K562 (cell line): ENCODE results near the gene CHPF2. TPM values are rescaled to one million over a fixed set of nuclear protein-coding genes. Genes with fewer than 3 reads are reported as not detected.
A peak's percentile ranks its signal among the peaks of the same experiment; 100 is the strongest.

Experiments used
- CREB3L1 ChIP-seq: fragments of 450-650 bp; IDR thresholded peaks from 2 replicates; pipeline ENCODE4 v1.6.1; 2014; ENCODE audit warnings: low read depth, mild to moderate bottlenecking, moderate library complexity, borderline replicate concordance
- DMBX1 ChIP-seq: fragments of 250-450 bp; sonication (Bioruptor Pico); IDR thresholded peaks from 2 replicates; pipeline ENCODE4 v1.8.0; 2022; ENCODE audit warnings: inconsistent platforms, mild to moderate bottlenecking, moderate library complexity, borderline replicate concordance
- ETV1 ChIP-seq: fragments of 450-650 bp; conservative IDR thresholded peaks from 2 replicates; pipeline ENCODE4 v1.6.1; 2016; ENCODE audit warnings: missing genetic modification characterization, control low read depth, low read depth, missing compliant biosample characterization
- FOXM1 ChIP-seq, 2 experiments: fragments of 450-650 bp in 1 of 2; sonication (generic) in 1 of 2; formaldehyde crosslinking in 1 of 2; IDR thresholded peaks; 2 replicates each; pipeline versions ENCODE4 v1.6.1 to v1.9.0; 2017 to 2022; ENCODE audit warnings: low read depth in 2 of 2, mild to moderate bottlenecking in 2 of 2, missing genetic modification reagents in 1 of 2, moderate library complexity in 1 of 2
- HDAC1 ChIP-seq, 2 experiments: fragments of 450-650 bp; IDR thresholded peaks; 2 replicates each; pipeline ENCODE4 v1.6.1; 2016 to 2017; ENCODE audit warnings: inconsistent platforms in 1 of 2, mild to moderate bottlenecking in 1 of 2, moderate library complexity in 1 of 2
- HNRNPUL1 ChIP-seq: fragments of 200-400 bp; formaldehyde crosslinking; IDR thresholded peaks from 2 replicates; pipeline ENCODE4 v1.6.1; 2017; ENCODE audit warnings: low read length
- KLF10 ChIP-seq: fragments of 250-450 bp; sonication (Bioruptor Pico); IDR thresholded peaks from 2 replicates; pipeline ENCODE4 v1.6.1; 2021; ENCODE audit warnings: matching md5 sums
- L3MBTL2 ChIP-seq: fragments of 450-650 bp; IDR thresholded peaks from 2 replicates; pipeline ENCODE4 v1.6.1; 2016; ENCODE audit warnings: mild to moderate bottlenecking, moderate library complexity
- MAZ ChIP-seq, 2 experiments: fragments of 450-650 bp in 1 of 2; sonication (generic) in 1 of 2; formaldehyde crosslinking; IDR thresholded peaks in 1 of 2; conservative IDR thresholded peaks in 1 of 2; 2 replicates each; pipeline versions ENCODE4 v1.4.0 to v1.5.0; 2020; ENCODE audit warnings: mild to moderate bottlenecking in 1 of 2, missing genetic modification reagents in 1 of 2
- MEF2A ChIP-seq: IDR thresholded peaks from 2 replicates; pipeline ENCODE4 v1.6.1; 2011; ENCODE audit warnings: low read depth, mild to moderate bottlenecking, low read length, moderate library complexity; ENCODE audit not compliant: control insufficient read depth
- NCOR1 ChIP-seq: fragments of 450-650 bp; IDR thresholded peaks from 2 replicates; pipeline ENCODE4 v1.6.1; 2016; ENCODE audit warnings: mild to moderate bottlenecking, moderate library complexity
- NFIC ChIP-seq: fragments of 450-650 bp; IDR thresholded peaks from 2 replicates; pipeline ENCODE4 v1.6.1; 2017; ENCODE audit warnings: mild to moderate bottlenecking, inconsistent platforms
- PHB2 ChIP-seq: fragments of 450-650 bp; IDR thresholded peaks from 2 replicates; pipeline ENCODE4 v1.6.1; 2017; ENCODE audit warnings: low read depth
- POLR2A ChIP-seq: fragments of 450-650 bp; conservative IDR thresholded peaks from 2 replicates; pipeline ENCODE4 v1.6.1; 2016
- SMAD2 ChIP-seq: fragments of 150-350 bp; IDR thresholded peaks from 2 replicates; pipeline ENCODE4 v1.6.1; 2014; ENCODE audit warnings: low read depth, mild to moderate bottlenecking, low read length
- STAT5B ChIP-seq: fragments of 250-450 bp; sonication (Bioruptor Pico); IDR thresholded peaks from 2 replicates; pipeline ENCODE4 v1.8.0; 2021; ENCODE audit warnings: mild to moderate bottlenecking, inconsistent platforms
- TAL1 ChIP-seq: fragments of 450-650 bp; IDR thresholded peaks from 2 replicates; pipeline ENCODE4 v1.6.1; 2016; ENCODE audit warnings: mild to moderate bottlenecking
- TARDBP ChIP-seq: fragments of 450-650 bp; IDR thresholded peaks from 2 replicates; pipeline ENCODE4 v1.6.1; 2016
- TBP ChIP-seq: optimal IDR thresholded peaks from 2 replicates; pipeline ENCODE3; 2011; ENCODE audit warnings: low read depth, low read length, improper control_type of control experiment
- TEAD4 ChIP-seq, 2 experiments: sonication (generic) in 1 of 2; formaldehyde crosslinking in 1 of 2; IDR thresholded peaks; 2 replicates each; pipeline versions ENCODE4 v1.6.1 to v1.8.0; 2012 to 2022; ENCODE audit warnings: borderline replicate concordance in 1 of 2, inconsistent platforms in 1 of 2, low read length in 1 of 2, mild to moderate bottlenecking in 1 of 2, missing genetic modification reagents in 1 of 2
- ZBTB8A ChIP-seq: fragments of 450-650 bp; IDR thresholded peaks from 2 replicates; pipeline ENCODE4 v1.6.1; 2018; ENCODE audit warnings: mild to moderate bottlenecking, moderate library complexity; ENCODE audit not compliant: partially characterized antibody
- ZNF174 ChIP-seq: fragments of 250-450 bp; sonication (Bioruptor Pico); IDR thresholded peaks from 2 replicates; pipeline ENCODE4 v1.4.0; 2020; ENCODE audit warnings: mild to moderate bottlenecking
- ZNF384 ChIP-seq: IDR thresholded peaks from 2 replicates; pipeline ENCODE4 v1.6.1; 2012; ENCODE audit warnings: low read depth, low read length, improper control_type of control experiment
- polyA plus RNA-seq, 8 experiments: library from polyadenylated mRNA; depleted of rRNA in 4 of 8; stranded (reverse) in 5 of 8; unstranded in 3 of 8; fragments of >200 nt; fragmentation: Nextera tagmentation in 2 of 8; fragmentation: Illumina TruSeq in 1 of 8; extraction: Ambion mirVana in 2 of 8; extraction: Trizol in 1 of 8; gene quantifications; 2 replicates each; pipeline versions ENCODE4 v1.2.1 to v1.2.3, GENCODE V29; 2011 to 2014; ENCODE audit warnings: inconsistent platforms in 1 of 8, missing spikeins in 1 of 8
- total RNA-seq, 7 experiments: library from RNA; depleted of rRNA in 6 of 7; stranded (reverse); fragments of >200 nt in 6 of 7; fragmentation: Illumina TruSeq in 2 of 7; extraction: Trizol in 2 of 7; gene quantifications; 2 replicates each; pipeline versions ENCODE4 v1.2.1 to v1.2.3, GENCODE V29; 2011 to 2021; ENCODE audit warnings: low replicate concordance in 1 of 7
- TF ChIP-seq, protein P1 (sequence below), 2 experiments: IDR thresholded peaks; 2 replicates each; pipeline ENCODE4 v1.6.1; 2011; ENCODE audit warnings: borderline replicate concordance in 1 of 2, control low read depth in 1 of 2, low read depth in 1 of 2, low read length in 1 of 2, mild to moderate bottlenecking in 1 of 2, mixed read lengths in 1 of 2, moderate library complexity in 1 of 2; ENCODE audit not compliant: insufficient read depth in 1 of 2, insufficient read length in 1 of 2, poor library complexity in 1 of 2, severe bottlenecking in 1 of 2; ENCODE audit errors: extremely low read depth in 1 of 2
- TF ChIP-seq, protein P2 (sequence below), 2 experiments: fragments of 450-650 bp; IDR thresholded peaks; 2 replicates each; pipeline ENCODE4 v1.6.1; 2016

Gene CHPF2
- total and polyA plus RNA-seq, 9 of the 15 experiments (the other 6 are each of a cell fraction or from before 2014, with no cell fraction given), result 0.08 to 32.8 (median 10.5) TPM

- peak; percentile 74 for TF ChIP-seq MEF2A
- no peak for TF ChIP-seq ZBTB8A
- no peak for TF ChIP-seq TBP
- no peak for TF ChIP-seq ZNF174
- TF ChIP-seq NFIC, result 0 out of 2 replicates have a peak, but pooled peaks have one; percentile 23
- 0 out of 2 replicates have a peak, but pooled peaks have one; percentile 60 for TF ChIP-seq L3MBTL2
- TF ChIP-seq, protein P1, sequence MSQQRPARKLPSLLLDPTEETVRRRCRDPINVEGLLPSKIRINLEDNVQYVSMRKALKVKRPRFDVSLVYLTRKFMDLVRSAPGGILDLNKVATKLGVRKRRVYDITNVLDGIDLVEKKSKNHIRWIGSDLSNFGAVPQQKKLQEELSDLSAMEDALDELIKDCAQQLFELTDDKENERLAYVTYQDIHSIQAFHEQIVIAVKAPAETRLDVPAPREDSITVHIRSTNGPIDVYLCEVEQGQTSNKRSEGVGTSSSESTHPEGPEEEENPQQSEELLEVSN (IDR thresholded peaks at IDR 0.05; ENCODE audit: borderline replicate concordance in 1 of 2, extremely low read depth in 1 of 2, insufficient read depth in 1 of 2, insufficient read length in 1 of 2, low read depth in 1 of 2, low read length in 1 of 2, poor library complexity in 1 of 2, severe bottlenecking in 1 of 2), result peak in 1 of 2 experiments; percentile 73
- TF ChIP-seq MAZ (CRISPR knock-in tag; conservative IDR thresholded peaks at IDR 0.05 in 1 of 2, IDR thresholded peaks at IDR 0.05 in 1 of 2), result peak; percentile 26 to 52; a peak in 1 of 4 replicates
- TF ChIP-seq ETV1 (tag), result no peak
- no peak for TF ChIP-seq POLR2A
- peak; percentile 31; the same call in 1 of the 2 replicates for TF ChIP-seq FOXM1 (IDR thresholded peaks at IDR 0.05; ENCODE audit: low read depth)
- TF ChIP-seq FOXM1 (CRISPR knock-in tag; IDR thresholded peaks at IDR 0.05; ENCODE audit: low read depth), result no peak
- no peak for TF ChIP-seq HNRNPUL1
- peak; percentile 54; the same call in 1 of the 2 replicates for TF ChIP-seq ZNF384
- 0 out of 2 replicates have a peak, but pooled peaks have one; percentile 67 for TF ChIP-seq TARDBP
- no peak for TF ChIP-seq PHB2
- TF ChIP-seq TEAD4 (IDR thresholded peaks at IDR 0.05; ENCODE audit: low read length), result peak; percentile 47; the same call in 1 of the 2 replicates
- TF ChIP-seq TEAD4 (CRISPR knock-in tag; IDR thresholded peaks at IDR 0.05; ENCODE audit: borderline replicate concordance), result no peak
- TF ChIP-seq DMBX1 (CRISPR knock-in tag), result peak; percentile 63; the same call in 1 of the 2 replicates
- TF ChIP-seq, protein P2, sequence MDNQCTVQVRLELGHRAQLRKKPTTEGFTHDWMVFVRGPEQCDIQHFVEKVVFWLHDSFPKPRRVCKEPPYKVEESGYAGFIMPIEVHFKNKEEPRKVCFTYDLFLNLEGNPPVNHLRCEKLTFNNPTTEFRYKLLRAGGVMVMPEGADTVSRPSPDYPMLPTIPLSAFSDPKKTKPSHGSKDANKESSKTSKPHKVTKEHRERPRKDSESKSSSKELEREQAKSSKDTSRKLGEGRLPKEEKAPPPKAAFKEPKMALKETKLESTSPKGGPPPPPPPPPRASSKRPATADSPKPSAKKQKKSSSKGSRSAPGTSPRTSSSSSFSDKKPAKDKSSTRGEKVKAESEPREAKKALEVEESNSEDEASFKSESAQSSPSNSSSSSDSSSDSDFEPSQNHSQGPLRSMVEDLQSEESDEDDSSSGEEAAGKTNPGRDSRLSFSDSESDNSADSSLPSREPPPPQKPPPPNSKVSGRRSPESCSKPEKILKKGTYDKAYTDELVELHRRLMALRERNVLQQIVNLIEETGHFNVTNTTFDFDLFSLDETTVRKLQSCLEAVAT (IDR thresholded peaks at IDR 0.05), result 0 out of 4 replicates have a peak, but pooled peaks have one; percentile 22 to 65
- TF ChIP-seq SMAD2, result no peak
- TF ChIP-seq CREB3L1, result no peak; the same call in 1 of the 2 replicates
- TF ChIP-seq HDAC1 (IDR thresholded peaks at IDR 0.05), result 0 out of 4 replicates have a peak, but pooled peaks of 1 of the 2 experiments have one; percentile 59
- no peak for TF ChIP-seq NCOR1
- 0 out of 2 replicates have a peak, but pooled peaks have one; percentile 7 for TF ChIP-seq TAL1
- no peak for TF ChIP-seq STAT5B (CRISPR knock-in tag)
- no peak for TF ChIP-seq KLF10 (CRISPR knock-in tag)
Observed at GRCh38 chr7:151248346-151249033, 16.2 kb downstream of the CHPF2 start, which contains the start of gene SMARCD3 (continued).
